WTC11 (cell line): Measurements from ENCODE around the gene TRAF2. TPM values are rescaled to one million over a fixed set of nuclear protein-coding genes. Genes with fewer than 3 reads are reported as not detected.

ENCODE experiments used
- ATAC-seq: fragments of 200-7000 bp; cut with Tn5 transposase; 2 replicates; pipeline ENCODE4 v1.10.0; 2021; ENCODE audit warnings: mild to moderate bottlenecking, moderate library complexity
- CTCF ChIA-PET: fragments of 300-600 bp; sonication (Branson Sonifier 250); formaldehyde crosslinking; loops from one replicate; lab custom pipeline; 2021; ENCODE audit warnings: antibody characterized with exemption; lab: Charles Lee
- POLR2A ChIA-PET: fragments of 350-600 bp; sonication (Branson Sonifier 250); formaldehyde crosslinking; loops from one replicate; lab custom pipeline; 2021; ENCODE audit warnings: antibody characterized with exemption; lab: Charles Lee
- DNase-seq: peaks from one replicate; pipeline ENCODE4 v3.0.0; 2021; ENCODE audit warnings: low spot score
- H3K27ac Mint-ChIP-seq: 2 replicates; pipeline ENCODE4 v1.8.0; 2021; ENCODE audit warnings: mixed read lengths
- H3K27me3 Mint-ChIP-seq: 2 replicates; pipeline ENCODE4 v1.8.0; 2021; ENCODE audit warnings: low read depth, mild to moderate bottlenecking, moderate library complexity, mixed read lengths
- H3K36me3 Mint-ChIP-seq: 2 replicates; pipeline ENCODE4 v1.8.0; 2021; ENCODE audit warnings: mixed read lengths
- H3K4me1 Mint-ChIP-seq: 2 replicates; pipeline ENCODE4 v1.8.0; 2022; ENCODE audit warnings: mixed read lengths
- H3K4me3 Mint-ChIP-seq: 2 replicates; pipeline ENCODE4 v1.8.0; 2021; ENCODE audit warnings: mild to moderate bottlenecking, moderate library complexity, mixed read lengths
- H3K9me3 Mint-ChIP-seq: 2 replicates; pipeline ENCODE4 v1.8.0; 2021; ENCODE audit warnings: mixed read lengths
- AR ChIP-seq: fragments of 250-450 bp; sonication (Bioruptor Pico); IDR thresholded peaks from 2 replicates; pipeline ENCODE4 v1.9.0; 2021; ENCODE audit warnings: mild to moderate bottlenecking
- ARID4B ChIP-seq: sonication (generic); formaldehyde crosslinking; IDR thresholded peaks from 2 replicates; pipeline ENCODE4 v1.8.0; 2023; ENCODE audit warnings: missing genetic modification reagents, mild to moderate bottlenecking, borderline replicate concordance
- FOXJ3 ChIP-seq: sonication (generic); formaldehyde crosslinking; IDR thresholded peaks from 2 replicates; pipeline ENCODE4 v1.9.0; 2021; ENCODE audit warnings: missing genetic modification reagents, mild to moderate bottlenecking, borderline replicate concordance
- FOXP4 ChIP-seq: sonication (generic); formaldehyde crosslinking; IDR thresholded peaks from 2 replicates; pipeline ENCODE4 v1.8.0; 2022; ENCODE audit warnings: mild to moderate bottlenecking, missing genetic modification reagents
- JUN ChIP-seq: sonication (generic); formaldehyde crosslinking; IDR thresholded peaks from 2 replicates; pipeline ENCODE4 v1.8.0; 2023; ENCODE audit warnings: mild to moderate bottlenecking, missing genetic modification reagents
- KAT7 ChIP-seq: sonication (generic); formaldehyde crosslinking; IDR thresholded peaks from 2 replicates; pipeline ENCODE4 v1.8.1; 2023; ENCODE audit warnings: missing genetic modification reagents, mild to moderate bottlenecking, borderline replicate concordance
- SOX15 ChIP-seq: fragments of 250-450 bp; sonication (Bioruptor Pico); IDR thresholded peaks from 2 replicates; pipeline ENCODE4 v1.9.0; 2021; ENCODE audit warnings: mild to moderate bottlenecking
- TCF7 ChIP-seq: sonication (generic); formaldehyde crosslinking; IDR thresholded peaks from 2 replicates; pipeline ENCODE4 v1.8.0; 2022; ENCODE audit warnings: mild to moderate bottlenecking, low read depth, missing genetic modification reagents, moderate library complexity
- USF2 ChIP-seq: sonication (generic); formaldehyde crosslinking; IDR thresholded peaks from 2 replicates; pipeline ENCODE4 v1.8.1; 2023; ENCODE audit warnings: mild to moderate bottlenecking, missing genetic modification reagents, moderate library complexity
- ZNF281 ChIP-seq: sonication (generic); formaldehyde crosslinking; IDR thresholded peaks from 2 replicates; pipeline ENCODE4 v1.8.0; 2023; ENCODE audit warnings: mild to moderate bottlenecking, missing genetic modification reagents
- ZNF423 ChIP-seq: fragments of 250-450 bp; sonication (Bioruptor Pico); IDR thresholded peaks from 2 replicates; pipeline ENCODE4 v2.1.2; 2022; ENCODE audit warnings: mild to moderate bottlenecking, moderate library complexity
- total RNA-seq: library from RNA; stranded (reverse); gene quantifications from 3 replicates; pipeline ENCODE4 v1.2.3, GENCODE V29; 2021

The TRAF2 gene
- total RNA-seq, 1 experiment from 2014 or later, result 55.0 TPM

- no peak for TF ChIP-seq FOXP4 (CRISPR knock-in tag)
- TF ChIP-seq USF2 (CRISPR knock-in tag), result no peak
- TF ChIP-seq ZNF423, result no peak
- TF ChIP-seq AR (CRISPR knock-in tag), result no peak
- TF ChIP-seq JUN (CRISPR knock-in tag), result no peak
- TF ChIP-seq ARID4B (CRISPR knock-in tag), result no peak
Measured at GRCh38 chr9:136954270-136955083, 68.2 kb downstream of the TRAF2 start (continued).

- no peaks in the 10 kb centered on the region for H3K4me1 Mint-ChIP-seq
- peak overlapping the region; percentile 70; the same call in 1 of the 2 replicates for H3K27ac Mint-ChIP-seq
- H3K9me3 Mint-ChIP-seq, result peaks cover 9% of the 10 kb centered on the region
- H3K36me3 Mint-ChIP-seq, result no peaks in the 10 kb centered on the region
- no peaks in the 10 kb centered on the region for H3K27me3 Mint-ChIP-seq
- POLR2A ChIA-PET, result no interaction called here
- no peak for DNase-seq
- CTCF ChIA-PET, result interaction anchor here (1.4 to 2.9 kb wide), 3 partner anchors 20 to 80 kb away, joined by 4 to 17 read pairs (median 4); no protein-coding TSS in a partner anchor
- no peak overlapping the region for H3K4me3 Mint-ChIP-seq
- no peak for ATAC-seq
- TF ChIP-seq SOX15 (CRISPR knock-in tag) (no peak), ZNF281 (CRISPR knock-in tag) (no peak), FOXJ3 (no peak), TCF7 (CRISPR knock-in tag) (no peak), KAT7 (CRISPR knock-in tag) (no peak), ARID4B (CRISPR knock-in tag) (no peak)
Measured at GRCh38 chr9:136955202-136955942, 69.1 kb downstream of the TRAF2 start.
